CD1c-positive myeloid dendritic cell (primary cell): Measurements from ENCODE around the gene CCDC187.

Experiments
- DNase-seq: peaks from one replicate; pipeline ENCODE4 v3.0.0-alpha.2; 2016; ENCODE audit errors: extremely low spot score

The CCDC187 gene

GRCh38 chr9:136252846-136253245, 51.0 kb downstream of the CCDC187 start:
- DNase-seq, result no peak

GRCh38 chr9:136252281-136252680, 51.6 kb downstream of the CCDC187 start:
- DNase-seq, result no peak

GRCh38 chr9:136251264-136252115, 52.4 kb downstream of the CCDC187 start:
- DNase-seq, result no peak

- DNase-seq, result no peak
These were observed 53.2 kb downstream of the CCDC187 start for GRCh38 chr9:136250676-136251075.

- DNase-seq, result no peak
These were observed 53.9 kb downstream of the CCDC187 start for GRCh38 chr9:136249877-136250559.

GRCh38 chr9:136248951-136249876, 54.7 kb downstream of the CCDC187 start:
- DNase-seq, result no peak

- no peak for DNase-seq
These were observed 55.8 kb downstream of the CCDC187 start for GRCh38 chr9:136247947-136248637.

GRCh38 chr9:136247551-136247916, 56.4 kb downstream of the CCDC187 start:
- no peak for DNase-seq

GRCh38 chr9:136246849-136247550, 56.9 kb downstream of the CCDC187 start:
- DNase-seq, result no peak

- DNase-seq, result peak; percentile 89
These were observed 58.4 kb downstream of the CCDC187 start, which contains the start of gene QSOX2 for GRCh38 chr9:136245219-136246150. QSOX2 (minus strand) TSS chr9:136245812; CDS start chr9:136245803, 9 bp downstream.

GRCh38 chr9:136244969-136245218, 59.0 kb downstream of the CCDC187 start:
- DNase-seq, result no peak

- DNase-seq, result peak; percentile 48
These were observed 59.5 kb downstream of the CCDC187 start for GRCh38 chr9:136244122-136244968.

- DNase-seq, result no peak
These were observed 60.3 kb downstream of the CCDC187 start for GRCh38 chr9:136243631-136244030.

- no peak for DNase-seq
These were observed 60.9 kb downstream of the CCDC187 start for GRCh38 chr9:136242918-136243525.

GRCh38 chr9:136242248-136242647, 61.6 kb downstream of the CCDC187 start:
- DNase-seq, result no peak

- no peak for DNase-seq
These were observed 62.4 kb downstream of the CCDC187 start for GRCh38 chr9:136241542-136241941.

GRCh38 chr9:136240941-136241340, 63.0 kb downstream of the CCDC187 start:
- DNase-seq, result no peak

- peak; percentile 59 for DNase-seq
These were observed 63.9 kb downstream of the CCDC187 start for GRCh38 chr9:136239983-136240330.
